ENCODE measurements around the gene ZFP2.

The ZFP2 gene

DNA sequence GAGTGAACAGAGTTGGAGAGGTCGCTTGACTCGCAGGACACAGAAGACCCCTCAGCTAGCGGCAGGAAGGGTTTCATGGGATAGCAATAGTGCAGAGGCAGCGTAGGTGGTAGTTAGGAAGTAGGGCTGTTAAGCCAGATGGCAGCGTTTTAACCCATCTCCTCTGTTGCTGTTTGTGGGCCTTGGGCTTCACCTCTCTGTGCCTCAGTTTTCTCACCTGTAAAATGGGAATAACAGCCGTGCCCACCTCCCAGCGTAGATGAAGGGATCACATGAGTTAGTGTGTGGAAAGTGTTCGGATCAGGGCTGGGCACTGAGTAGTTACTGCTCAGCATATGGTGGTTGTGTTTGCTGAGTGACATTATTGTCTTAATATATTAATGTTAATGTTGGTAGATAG is 34.1 kb upstream of the ZFP2 start:
- H3K27me3 ChIP-seq (ENCODE audit: insufficient read depth, low read length), result no peaks in the 10 kb centered on the region
- no peak overlapping the region for H3K4me3 ChIP-seq (ENCODE audit: low read depth, low read length, poor library complexity, severe bottlenecking)
- no peak overlapping the region for H3K4me2 ChIP-seq (ENCODE audit: low read length)
- no peaks in the 10 kb centered on the region for H3K79me2 ChIP-seq (ENCODE audit: insufficient read depth, low read length)
- no peaks in the 10 kb centered on the region for H4K20me1 ChIP-seq (ENCODE audit: insufficient read depth, low read length)
- no peaks in the 10 kb centered on the region for H3K4me1 ChIP-seq (ENCODE audit: insufficient read depth, low read length, severe bottlenecking)
- no peak overlapping the region for H2AFZ ChIP-seq (ENCODE audit: low read length)
- H3K36me3 ChIP-seq (ENCODE audit: insufficient read depth, low read length), result no peaks in the 10 kb centered on the region
- TF ChIP-seq, protein P1, sequence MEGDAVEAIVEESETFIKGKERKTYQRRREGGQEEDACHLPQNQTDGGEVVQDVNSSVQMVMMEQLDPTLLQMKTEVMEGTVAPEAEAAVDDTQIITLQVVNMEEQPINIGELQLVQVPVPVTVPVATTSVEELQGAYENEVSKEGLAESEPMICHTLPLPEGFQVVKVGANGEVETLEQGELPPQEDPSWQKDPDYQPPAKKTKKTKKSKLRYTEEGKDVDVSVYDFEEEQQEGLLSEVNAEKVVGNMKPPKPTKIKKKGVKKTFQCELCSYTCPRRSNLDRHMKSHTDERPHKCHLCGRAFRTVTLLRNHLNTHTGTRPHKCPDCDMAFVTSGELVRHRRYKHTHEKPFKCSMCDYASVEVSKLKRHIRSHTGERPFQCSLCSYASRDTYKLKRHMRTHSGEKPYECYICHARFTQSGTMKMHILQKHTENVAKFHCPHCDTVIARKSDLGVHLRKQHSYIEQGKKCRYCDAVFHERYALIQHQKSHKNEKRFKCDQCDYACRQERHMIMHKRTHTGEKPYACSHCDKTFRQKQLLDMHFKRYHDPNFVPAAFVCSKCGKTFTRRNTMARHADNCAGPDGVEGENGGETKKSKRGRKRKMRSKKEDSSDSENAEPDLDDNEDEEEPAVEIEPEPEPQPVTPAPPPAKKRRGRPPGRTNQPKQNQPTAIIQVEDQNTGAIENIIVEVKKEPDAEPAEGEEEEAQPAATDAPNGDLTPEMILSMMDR (IDR thresholded peaks at IDR 0.05; ENCODE audit: low read length), result no peak
- TF ChIP-seq EZH2 (IDR thresholded peaks at IDR 0.05; ENCODE audit: borderline replicate concordance, low read length), result no peak
- H3F3A ChIP-seq (ENCODE audit: insufficient read depth, low read length), result no peaks in the 10 kb centered on the region
- no peak overlapping the region for H3K27ac ChIP-seq (ENCODE audit: low read depth, low read length, poor library complexity, severe bottlenecking)
- H3K9ac ChIP-seq (ENCODE audit: low read length), result no peak overlapping the region
- no peaks in the 10 kb centered on the region for H3K9me2 ChIP-seq (ENCODE audit: low read depth, low read length)
- H3K9me3 ChIP-seq (ENCODE audit: low read length), result no peaks in the 10 kb centered on the region

DNA sequence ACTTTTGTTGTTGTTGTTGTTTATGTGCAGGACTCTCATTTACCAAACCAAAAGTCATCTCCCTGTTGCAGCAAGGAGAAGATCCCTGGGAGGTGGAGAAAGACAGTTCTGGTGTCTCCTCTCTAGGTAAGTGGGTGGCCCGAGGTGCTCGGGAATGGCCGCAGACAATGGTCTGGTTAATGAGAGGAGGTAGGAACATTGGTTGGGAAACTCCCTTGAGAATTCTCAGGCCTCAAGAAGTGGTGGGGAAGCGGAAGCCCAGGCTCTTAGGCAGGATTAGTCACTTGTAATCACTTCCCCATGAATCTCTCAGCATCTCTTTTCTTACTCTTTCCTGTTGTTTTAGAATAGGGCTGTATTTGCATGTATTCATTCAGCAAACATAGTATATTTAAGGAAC is 28.8 kb upstream of the ZFP2 start:
- no peaks in the 10 kb centered on the region for H3K4me1 ChIP-seq (ENCODE audit: insufficient read depth, low read length, severe bottlenecking)
- H3K79me2 ChIP-seq (ENCODE audit: insufficient read depth, low read length), result no peaks in the 10 kb centered on the region
- no peak overlapping the region for H3K4me3 ChIP-seq (ENCODE audit: low read depth, low read length, poor library complexity, severe bottlenecking)
- TF ChIP-seq, protein P1 (IDR thresholded peaks at IDR 0.05; ENCODE audit: low read length), result no peak
- TF ChIP-seq EZH2 (IDR thresholded peaks at IDR 0.05; ENCODE audit: borderline replicate concordance, low read length), result no peak
- no peaks in the 10 kb centered on the region for H3F3A ChIP-seq (ENCODE audit: insufficient read depth, low read length)
- no peak overlapping the region for H3K4me2 ChIP-seq (ENCODE audit: low read length)
- H4K20me1 ChIP-seq (ENCODE audit: insufficient read depth, low read length), result no peaks in the 10 kb centered on the region
- no peaks in the 10 kb centered on the region for H3K9me3 ChIP-seq (ENCODE audit: low read length)
- H3K27me3 ChIP-seq (ENCODE audit: insufficient read depth, low read length), result no peaks in the 10 kb centered on the region
- no peak overlapping the region for H3K27ac ChIP-seq (ENCODE audit: low read depth, low read length, poor library complexity, severe bottlenecking)
- no peaks in the 10 kb centered on the region for H3K9me2 ChIP-seq (ENCODE audit: low read depth, low read length)
- H3K9ac ChIP-seq (ENCODE audit: low read length), result no peak overlapping the region
- no peak overlapping the region for H2AFZ ChIP-seq (ENCODE audit: low read length)
- no peaks in the 10 kb centered on the region; the same call in 1 of the 2 replicates for H3K36me3 ChIP-seq (ENCODE audit: insufficient read depth, low read length)

DNA sequence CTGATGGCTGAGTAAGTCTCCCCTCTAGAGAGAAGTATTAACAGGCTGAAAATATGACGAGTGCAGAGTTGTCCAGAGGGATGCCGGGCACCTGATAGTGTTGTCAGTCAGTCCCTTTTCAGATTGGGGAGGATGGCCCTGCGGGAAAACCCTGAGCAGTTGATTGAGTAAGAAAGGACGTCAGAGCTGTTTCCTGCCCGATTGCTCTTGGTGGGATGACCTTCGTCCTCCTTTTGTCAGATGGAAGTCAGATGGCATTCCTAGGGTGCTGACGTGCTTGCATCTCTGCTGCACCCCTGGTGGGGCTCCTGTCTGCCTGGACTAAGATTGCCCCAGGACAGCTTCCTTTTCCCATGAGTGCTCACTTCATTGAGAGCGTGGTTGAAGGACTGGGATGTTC is 26.1 kb upstream of the ZFP2 start:
- Histone ChIP-seq H3F3A (ENCODE audit: insufficient read depth, low read length) (no peaks in the 10 kb centered on the region), H3K27me3 (ENCODE audit: insufficient read depth, low read length) (no peaks in the 10 kb centered on the region), H3K4me2 (ENCODE audit: low read length) (no peak overlapping the region), H3K4me3 (ENCODE audit: low read depth, low read length, poor library complexity, severe bottlenecking) (no peak overlapping the region), H3K9ac (ENCODE audit: low read length) (no peak overlapping the region), H3K9me3 (ENCODE audit: low read length) (no peaks in the 10 kb centered on the region), H2AFZ (ENCODE audit: low read length) (no peak overlapping the region), H3K79me2 (ENCODE audit: insufficient read depth, low read length) (no peaks in the 10 kb centered on the region), H3K4me1 (ENCODE audit: insufficient read depth, low read length, severe bottlenecking) (no peaks in the 10 kb centered on the region), H3K9me2 (ENCODE audit: low read depth, low read length) (no peaks in the 10 kb centered on the region), H4K20me1 (ENCODE audit: insufficient read depth, low read length) (no peaks in the 10 kb centered on the region), H3K36me3 (ENCODE audit: insufficient read depth, low read length) (no peaks in the 10 kb centered on the region; the same call in 1 of the 2 replicates), H3K27ac (ENCODE audit: low read depth, low read length, poor library complexity, severe bottlenecking) (no peak overlapping the region)
- no peak for TF ChIP-seq EZH2 (IDR thresholded peaks at IDR 0.05; ENCODE audit: borderline replicate concordance, low read length)
- TF ChIP-seq, protein P1 (IDR thresholded peaks at IDR 0.05; ENCODE audit: low read length), result no peak
